H1 (cell line): ENCODE results near the gene KDM6A.

Source experiments
- CTBP2 ChIP-seq: IDR thresholded peaks from 2 replicates; pipeline ENCODE4 v1.7.0; 2011; ENCODE audit warnings: borderline replicate concordance, mild to moderate bottlenecking, moderate library complexity, mixed read lengths, low read length; ENCODE audit not compliant: insufficient read depth, insufficient read length
- EP300 ChIP-seq, 2 experiments: IDR thresholded peaks; 1 replicate in 1 of 2; 2 replicates in 1 of 2; pipeline ENCODE4 v1.6.1; 2011 to 2012; ENCODE audit warnings: low read depth in 2 of 2, low read length in 2 of 2, mild to moderate bottlenecking in 2 of 2, borderline replicate concordance in 1 of 2, inconsistent platforms in 1 of 2, moderate library complexity in 1 of 2
- FOSL1 ChIP-seq: IDR thresholded peaks from 2 replicates; pipeline ENCODE4 v1.6.1; 2011; ENCODE audit warnings: mild to moderate bottlenecking, low read depth, low read length, moderate library complexity; ENCODE audit not compliant: insufficient read depth
- JUND ChIP-seq: IDR thresholded peaks from 2 replicates; pipeline ENCODE4 v1.6.1; 2011; ENCODE audit warnings: mild to moderate bottlenecking, improper control_type of control experiment, low read length
- NRF1 ChIP-seq: IDR thresholded peaks from 2 replicates; pipeline ENCODE4 v1.6.1; 2011; ENCODE audit warnings: mild to moderate bottlenecking, low read depth, low read length, improper control_type of control experiment
- RAD21 ChIP-seq, 2 experiments: IDR thresholded peaks in 1 of 2; conservative IDR thresholded peaks in 1 of 2; 2 replicates each; pipeline ENCODE4 v1.6.1; 2011; ENCODE audit warnings: low read depth in 2 of 2, low read length in 2 of 2, improper control_type of control experiment in 1 of 2, inconsistent platforms in 1 of 2, mild to moderate bottlenecking in 1 of 2, moderate library complexity in 1 of 2
- SIN3A ChIP-seq, 2 experiments: IDR thresholded peaks in 1 of 2; conservative IDR thresholded peaks in 1 of 2; 2 replicates each; pipeline ENCODE4 v1.6.1; 2011 to 2012; ENCODE audit warnings: low read length in 2 of 2, improper control_type of control experiment in 1 of 2, low read depth in 1 of 2, mild to moderate bottlenecking in 1 of 2
- SP1 ChIP-seq: IDR thresholded peaks from 2 replicates; pipeline ENCODE4 v1.6.1; 2011; ENCODE audit warnings: low read depth, low read length
- TF ChIP-seq, protein P1 (sequence below), 3 experiments: IDR thresholded peaks; 1 replicate in 2 of 3; 2 replicates in 1 of 3; pipeline versions ENCODE4 v1.5.1 to v1.6.1; 2011; ENCODE audit warnings: low read length in 3 of 3, mild to moderate bottlenecking in 3 of 3, inconsistent platforms in 2 of 3, low read depth in 1 of 3, moderate library complexity in 1 of 3; ENCODE audit not compliant: insufficient read depth in 1 of 3; ENCODE audit errors: control extremely low read depth in 1 of 3

GRCh38 chrX:45011597-45011996, 138.6 kb downstream of the KDM6A start:
- TF ChIP-seq, protein P1, sequence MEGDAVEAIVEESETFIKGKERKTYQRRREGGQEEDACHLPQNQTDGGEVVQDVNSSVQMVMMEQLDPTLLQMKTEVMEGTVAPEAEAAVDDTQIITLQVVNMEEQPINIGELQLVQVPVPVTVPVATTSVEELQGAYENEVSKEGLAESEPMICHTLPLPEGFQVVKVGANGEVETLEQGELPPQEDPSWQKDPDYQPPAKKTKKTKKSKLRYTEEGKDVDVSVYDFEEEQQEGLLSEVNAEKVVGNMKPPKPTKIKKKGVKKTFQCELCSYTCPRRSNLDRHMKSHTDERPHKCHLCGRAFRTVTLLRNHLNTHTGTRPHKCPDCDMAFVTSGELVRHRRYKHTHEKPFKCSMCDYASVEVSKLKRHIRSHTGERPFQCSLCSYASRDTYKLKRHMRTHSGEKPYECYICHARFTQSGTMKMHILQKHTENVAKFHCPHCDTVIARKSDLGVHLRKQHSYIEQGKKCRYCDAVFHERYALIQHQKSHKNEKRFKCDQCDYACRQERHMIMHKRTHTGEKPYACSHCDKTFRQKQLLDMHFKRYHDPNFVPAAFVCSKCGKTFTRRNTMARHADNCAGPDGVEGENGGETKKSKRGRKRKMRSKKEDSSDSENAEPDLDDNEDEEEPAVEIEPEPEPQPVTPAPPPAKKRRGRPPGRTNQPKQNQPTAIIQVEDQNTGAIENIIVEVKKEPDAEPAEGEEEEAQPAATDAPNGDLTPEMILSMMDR (IDR thresholded peaks at IDR 0.05; ENCODE audit: control extremely low read depth in 1 of 3, insufficient read depth in 1 of 3, low read depth in 1 of 3, low read length in 3 of 3) = no peak
- TF ChIP-seq SIN3A (conservative IDR thresholded peaks at IDR 0.05 in 1 of 2, IDR thresholded peaks at IDR 0.05 in 1 of 2; ENCODE audit: low read depth in 1 of 2, low read length in 2 of 2) (no peak), RAD21 (IDR thresholded peaks at IDR 0.05 in 1 of 2, conservative IDR thresholded peaks at IDR 0.05 in 1 of 2; ENCODE audit: low read depth in 2 of 2, low read length in 2 of 2) (no peak), JUND (no peak), NRF1 (no peak), EP300 (IDR thresholded peaks at IDR 0.05; ENCODE audit: borderline replicate concordance in 1 of 2, low read depth in 2 of 2, low read length in 2 of 2) (no peak), FOSL1 (no peak), CTBP2 (no peak), SP1 (no peak)
